COLO829 (cell line): ENCODE data around the gene ADGRF3.
"Not testable (repeated sequence)": the region's sequence is repeated elsewhere in the genome, so short reads cannot be mapped to it uniquely, and the experiment has no call there.

ENCODE experiments used
- DNase-seq: peaks from one replicate; pipeline ENCODE4 v3.0.0; 2012; ENCODE audit warnings: low spot score

The ADGRF3 gene

DNA sequence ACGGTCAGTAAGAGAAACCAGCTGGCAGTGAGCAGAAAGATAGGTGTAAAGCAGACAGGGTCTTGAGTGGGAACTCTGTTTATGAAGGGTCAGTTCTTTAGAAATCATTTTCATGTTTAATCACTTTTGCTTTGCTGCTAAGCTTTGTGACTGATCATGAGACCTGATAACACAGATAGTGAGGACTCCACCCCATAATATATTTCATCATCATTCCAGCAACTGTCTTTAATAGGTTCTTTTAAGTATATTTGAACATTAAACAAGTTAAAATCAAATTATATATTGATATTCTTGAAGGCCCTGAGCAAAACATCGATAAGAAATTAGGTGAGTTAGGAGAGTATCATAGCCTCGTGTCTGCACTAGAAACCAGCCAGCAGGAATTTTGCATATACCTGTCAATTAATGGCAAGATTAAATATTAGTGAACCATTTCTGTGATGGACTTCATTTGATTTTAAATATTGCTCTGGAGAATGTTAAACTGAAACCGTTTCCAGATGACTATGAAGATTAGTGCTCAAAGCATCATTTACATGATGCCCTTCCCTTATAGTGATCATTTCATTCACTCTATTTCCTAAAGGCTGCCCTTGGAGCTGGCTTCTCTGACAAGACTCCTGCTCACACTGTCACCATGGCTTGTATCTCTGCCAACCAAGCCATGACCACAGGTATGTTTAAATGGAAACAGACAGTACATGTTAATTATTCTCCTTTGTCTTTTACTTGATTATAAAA, 69.9 kb downstream of the ADGRF3 start:
- DNase-seq: no peak

DNA sequence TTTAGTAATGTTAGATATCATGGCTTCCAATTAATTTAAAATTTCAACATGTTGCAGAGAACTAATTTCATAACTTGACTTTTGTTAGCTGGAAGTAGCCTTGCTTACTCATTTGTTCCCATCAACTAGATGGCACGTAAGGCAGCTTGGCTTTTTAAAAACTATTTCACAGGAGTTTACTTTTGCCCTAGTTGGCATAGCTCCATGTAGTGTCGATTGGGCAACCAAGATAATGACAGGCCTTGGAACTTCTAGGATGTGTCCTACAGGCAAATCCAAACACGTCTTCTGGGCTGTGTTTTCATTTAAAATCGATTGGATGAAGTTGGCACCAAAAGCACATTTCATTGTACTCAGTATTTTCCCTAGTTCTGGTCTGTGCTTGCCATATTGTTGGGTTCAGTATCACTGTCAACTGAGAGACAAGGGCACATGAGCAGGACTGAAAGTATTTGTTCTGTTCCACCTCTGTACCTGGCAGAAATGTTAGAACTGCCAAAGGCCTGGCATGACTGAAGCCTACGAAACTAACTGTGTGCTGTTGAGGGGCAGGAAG, 72.5 kb downstream of the ADGRF3 start:
- no peak for DNase-seq

DNA sequence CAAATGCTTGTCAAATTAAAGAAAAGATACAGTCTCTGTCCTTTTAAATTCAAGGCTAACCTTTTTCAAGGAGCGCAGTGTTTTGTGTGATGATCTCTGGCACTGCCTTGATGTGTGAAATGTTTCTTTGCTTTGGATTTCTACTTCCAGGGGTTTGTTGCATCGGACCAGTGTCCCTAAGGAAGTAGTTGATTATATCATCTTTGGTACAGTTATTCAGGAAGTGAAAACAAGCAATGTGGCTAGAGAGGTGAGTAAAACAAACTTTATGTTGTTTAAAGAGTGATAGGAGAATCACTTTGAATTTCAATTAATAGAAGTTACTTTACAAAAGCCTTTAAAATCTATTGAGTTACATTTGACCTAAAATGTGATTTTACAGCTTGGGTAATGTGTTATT, 73.1 kb downstream of the ADGRF3 start:
- no peak for DNase-seq

DNA sequence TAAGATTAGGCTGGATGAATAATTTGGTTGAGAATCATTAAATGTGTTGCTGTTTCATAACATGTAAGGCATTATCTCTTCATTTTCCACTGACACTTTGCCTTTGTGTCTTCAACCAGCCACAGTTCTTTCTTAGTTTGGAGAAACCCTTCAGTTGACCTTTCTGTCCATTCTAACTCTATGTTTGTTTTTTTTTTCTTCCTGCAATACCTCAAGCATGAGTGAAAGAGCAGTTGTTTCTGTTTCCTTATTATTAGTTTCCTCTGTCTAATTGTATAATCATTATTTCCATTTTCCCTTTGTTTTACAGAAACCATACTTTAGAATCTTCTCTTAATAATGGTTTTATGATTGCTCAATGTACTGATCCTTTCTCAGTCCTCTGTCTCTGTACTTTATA, 76.2 kb downstream of the ADGRF3 start:
- DNase-seq: no peak

DNA sequence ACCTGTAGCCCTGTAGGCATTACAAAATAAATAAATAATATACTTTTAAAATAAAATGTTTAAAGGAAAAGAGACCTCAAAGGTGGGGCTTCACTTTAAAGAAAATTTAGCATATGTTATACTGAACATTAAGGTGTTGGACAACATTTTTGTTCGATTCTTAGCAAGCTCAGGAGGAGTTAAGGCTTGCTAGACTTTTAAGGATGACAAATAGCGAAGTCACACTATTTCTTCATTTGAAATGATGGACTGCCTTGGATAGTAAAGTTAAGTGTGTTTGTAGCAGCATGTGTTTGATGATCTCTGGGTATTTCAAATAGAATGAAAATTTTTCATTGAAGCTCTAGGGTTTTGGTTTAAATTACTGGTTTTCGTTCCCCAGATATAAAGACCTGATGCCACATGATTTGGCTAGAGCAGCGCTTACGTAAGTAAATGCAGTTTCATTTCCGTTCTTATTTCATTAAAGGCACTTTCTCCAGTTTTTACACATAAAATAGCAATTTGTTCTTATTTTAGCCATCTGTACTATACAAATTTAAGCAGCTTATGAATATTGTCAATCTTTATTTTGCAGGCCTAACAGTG, 76.9 kb downstream of the ADGRF3 start:
- DNase-seq: no peak

DNA sequence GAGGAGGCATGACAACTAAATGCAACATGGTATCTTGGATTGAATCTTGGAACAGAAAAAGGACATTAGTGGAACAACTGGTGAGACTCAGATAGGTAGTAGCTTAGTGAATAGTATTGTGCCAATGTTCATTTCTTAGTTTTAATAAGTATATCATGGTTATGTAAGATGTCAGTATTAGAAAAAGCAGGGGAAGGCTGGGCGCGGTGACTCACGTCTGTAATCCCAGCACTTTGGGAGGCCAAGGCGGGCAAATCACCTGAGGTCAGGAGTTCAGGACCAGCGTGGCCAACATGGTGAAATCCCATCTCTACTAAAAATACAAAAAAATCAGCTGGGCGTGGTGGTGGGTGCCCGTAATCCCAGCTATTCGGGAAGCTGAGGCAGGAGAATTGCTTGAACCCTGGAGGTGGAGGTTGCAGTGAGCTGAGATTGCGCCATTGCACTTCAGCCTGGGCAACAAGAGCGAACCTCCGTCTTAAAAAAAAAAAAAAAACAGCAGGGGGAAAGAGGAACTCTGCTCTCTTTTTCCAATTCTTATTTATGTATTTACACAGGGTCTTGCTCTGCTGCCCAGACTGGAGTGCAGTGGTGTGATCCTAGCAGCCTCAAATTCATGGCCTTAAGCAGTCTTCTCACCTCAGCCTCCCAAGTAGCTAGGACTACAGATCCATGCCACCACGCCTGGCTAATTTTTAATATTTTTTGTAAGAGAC, 77.8 kb downstream of the ADGRF3 start:
- not testable (repeated sequence) for DNase-seq

DNA sequence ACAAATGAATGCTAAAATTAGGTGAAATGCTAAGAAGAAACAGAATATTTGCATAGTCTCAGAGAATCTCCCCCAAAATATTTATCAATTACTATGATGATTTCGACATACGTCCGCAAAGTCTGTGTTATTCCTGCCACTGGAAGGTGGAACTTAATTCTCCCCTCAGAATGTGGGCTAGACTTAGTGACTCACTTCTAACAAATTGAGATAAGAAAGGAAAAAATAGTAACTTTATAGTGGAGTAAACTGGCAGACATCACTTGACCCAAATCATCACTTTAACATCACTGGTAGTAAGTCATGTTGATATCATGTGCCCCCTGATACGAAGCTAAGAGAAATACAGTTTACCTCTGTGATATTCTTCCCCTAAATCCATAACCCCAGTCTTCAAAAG, 78.4 kb downstream of the ADGRF3 start:
- no peak for DNase-seq

DNA sequence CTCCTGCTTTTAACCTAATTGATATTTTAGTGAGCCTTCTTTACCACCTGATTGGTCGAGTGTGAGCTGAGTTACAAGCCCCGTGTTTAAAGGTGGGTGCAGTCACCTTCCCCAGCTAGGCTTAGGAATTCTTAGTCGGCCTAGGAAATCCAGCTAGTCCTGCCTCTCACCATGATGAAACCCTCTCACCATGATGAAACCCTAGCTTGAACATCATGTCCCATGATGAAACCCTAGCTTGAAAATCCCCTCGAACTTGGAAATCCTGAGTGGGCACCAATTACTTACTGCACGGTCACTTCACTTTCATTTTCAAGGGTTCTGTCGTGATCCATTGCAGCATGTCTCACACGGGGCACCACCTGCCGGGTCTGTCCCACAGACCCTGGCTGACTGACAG, 87.8 kb downstream of the ADGRF3 start:
- not testable (repeated sequence) for DNase-seq
